Liver (tissue), 9 donors: ENCODE measurements around the gene LRP3. TPM values are rescaled to one million over a fixed set of nuclear protein-coding genes. Genes with fewer than 3 reads are reported as not detected.

Experiments used
- DNase-seq: peaks from one replicate; pipeline ENCODE4 v3.0.0-alpha.2; 2017; ENCODE audit warnings: low spot score
- H3K27ac ChIP-seq, 2 donors: one replicate each; pipeline ENCODE4 v1.7.0; 2013; ENCODE audit warnings: inconsistent platforms in 2 of 2, low read length in 2 of 2, control low read depth in 1 of 2, low read depth in 1 of 2, mild to moderate bottlenecking in 1 of 2
- H3K27me3 ChIP-seq, 4 donors: one replicate each; pipeline versions ENCODE4 v1.6.1 to v1.7.0; 2013; ENCODE audit warnings: low read length in 3 of 4, inconsistent platforms in 1 of 4, mild to moderate bottlenecking in 1 of 4, moderate library complexity in 1 of 4; ENCODE audit not compliant: control insufficient read depth in 4 of 4, insufficient read depth in 4 of 4
- H3K36me3 ChIP-seq, 4 donors: one replicate each; pipeline versions ENCODE4 v1.6.1 to v1.7.0; 2013; ENCODE audit warnings: low read length in 3 of 4, mild to moderate bottlenecking in 3 of 4, low read depth in 1 of 4, moderate library complexity in 1 of 4; ENCODE audit not compliant: control insufficient read depth in 4 of 4, insufficient read depth in 3 of 4
- H3K4me1 ChIP-seq, 4 donors: one replicate each; pipeline versions ENCODE4 v1.6.1 to v1.7.0; 2013; ENCODE audit warnings: low read length in 3 of 4, mild to moderate bottlenecking in 3 of 4, moderate library complexity in 1 of 4; ENCODE audit not compliant: control insufficient read depth in 4 of 4, insufficient read depth in 4 of 4
- H3K4me3 ChIP-seq, 3 donors: one replicate each; pipeline versions ENCODE4 v1.6.1 to v1.7.0; 2013; ENCODE audit warnings: low read length in 3 of 3, control low read depth in 1 of 3, low read depth in 1 of 3, mild to moderate bottlenecking in 1 of 3
- H3K9ac ChIP-seq, 2 donors: one replicate each; pipeline ENCODE4 v1.7.0; 2013; ENCODE audit warnings: low read length in 2 of 2, mild to moderate bottlenecking in 2 of 2, moderate library complexity in 2 of 2, control low read depth in 1 of 2, low read depth in 1 of 2
- H3K9me3 ChIP-seq, 4 donors: one replicate each; pipeline versions ENCODE4 v1.6.1 to v1.7.0; 2013; ENCODE audit warnings: low read length in 3 of 4; ENCODE audit not compliant: control insufficient read depth in 4 of 4
- EGR1 ChIP-seq, 2 donors: IDR thresholded peaks; 2 replicates each; pipeline ENCODE4 v1.6.1; 2016 to 2018; ENCODE audit warnings: antibody characterized with exemption in 2 of 2, low read depth in 2 of 2
- FOXA1 ChIP-seq: IDR thresholded peaks from 2 replicates; pipeline ENCODE4 v1.6.1; 2016; ENCODE audit warnings: antibody characterized with exemption
- FOXA2 ChIP-seq: IDR thresholded peaks from 2 replicates; pipeline ENCODE4 v1.6.1; 2016; ENCODE audit warnings: antibody characterized with exemption
- GABPA ChIP-seq, 2 donors: IDR thresholded peaks in 1 of 2; conservative IDR thresholded peaks in 1 of 2; 2 replicates each; pipeline ENCODE4 v1.6.1; 2016; ENCODE audit warnings: antibody characterized with exemption in 2 of 2, mild to moderate bottlenecking in 1 of 2, moderate library complexity in 1 of 2
- HNF4A ChIP-seq, 2 donors: conservative IDR thresholded peaks; 2 replicates each; pipeline ENCODE4 v1.6.1; 2016; ENCODE audit warnings: antibody characterized with exemption in 2 of 2, mild to moderate bottlenecking in 2 of 2
- HNF4G ChIP-seq: IDR thresholded peaks from 2 replicates; pipeline ENCODE4 v1.6.1; 2016; ENCODE audit warnings: antibody characterized with exemption
- JUND ChIP-seq, 2 donors: IDR thresholded peaks; 2 replicates each; pipeline ENCODE4 v1.6.1; 2016; ENCODE audit warnings: antibody characterized with exemption in 2 of 2
- NR2F2 ChIP-seq: IDR thresholded peaks from 2 replicates; pipeline ENCODE4 v1.6.1; 2016; ENCODE audit warnings: antibody characterized with exemption
- RAD21 ChIP-seq, 2 donors: IDR thresholded peaks; 2 replicates each; pipeline ENCODE4 v1.6.1; 2016; ENCODE audit warnings: antibody characterized with exemption in 2 of 2, mild to moderate bottlenecking in 2 of 2
- RXRA ChIP-seq, 2 donors: IDR thresholded peaks; 2 replicates each; pipeline ENCODE4 v1.6.1; 2017 to 2018; ENCODE audit warnings: antibody characterized with exemption in 2 of 2, mild to moderate bottlenecking in 1 of 2
- SP1 ChIP-seq: IDR thresholded peaks from 2 replicates; pipeline ENCODE4 v1.6.1; 2018; ENCODE audit warnings: antibody characterized with exemption, mild to moderate bottlenecking
- TAF1 ChIP-seq: conservative IDR thresholded peaks from 2 replicates; pipeline ENCODE4 v1.6.1; 2016; ENCODE audit warnings: antibody characterized with exemption, mild to moderate bottlenecking
- YY1 ChIP-seq: IDR thresholded peaks from 2 replicates; pipeline ENCODE4 v1.6.1; 2016; ENCODE audit warnings: antibody characterized with exemption, mild to moderate bottlenecking
- WGBS: extraction: QIAGEN DNeasy Blood & Tissue Kit; methylation state at CpG from one replicate; pipeline ENCODE4 v1.1.7; 2013; 5-methylcytosine and 5-hydroxymethylcytosine counted together
- polyA plus RNA-seq, 2 donors: library from polyadenylated mRNA; stranded (reverse) in 1 of 2; unstranded in 1 of 2; fragments of 200-250 nt in 1 of 2; fragments of >200 nt in 1 of 2; fragmentation: Nextera tagmentation in 1 of 2; extraction: Ambion mirVana in 1 of 2; gene quantifications; one replicate each; pipeline versions ENCODE4 v1.2.1 to v1.2.3, GENCODE V29; 2013 to 2015
- total RNA-seq, 2 donors: library from RNA; depleted of rRNA; stranded (reverse); fragments of >200 nt; gene quantifications; one replicate each; pipeline ENCODE4 v1.2.3, GENCODE V29; 2014
- TF ChIP-seq, protein P1 (sequence below): IDR thresholded peaks from 2 replicates; pipeline ENCODE4 v1.6.1; 2016; ENCODE audit warnings: antibody characterized with exemption, mild to moderate bottlenecking
- TF ChIP-seq, protein P2 (sequence below): IDR thresholded peaks from 2 replicates; pipeline ENCODE4 v1.6.1; 2016; ENCODE audit warnings: antibody characterized with exemption
- TF ChIP-seq, protein P3 (sequence below): fragments of 150-350 bp; IDR thresholded peaks from 2 replicates; pipeline ENCODE4 v1.5.1; 2017; ENCODE audit warnings: improper control_type of control experiment, low read depth, low read length; ENCODE audit not compliant: missing input control
- TF ChIP-seq, protein P4 (sequence below): IDR thresholded peaks from 2 replicates; pipeline ENCODE4 v1.6.1; 2016; ENCODE audit warnings: antibody characterized with exemption
- TF ChIP-seq, protein P5 (sequence below): IDR thresholded peaks from 2 replicates; pipeline ENCODE4 v1.6.1; 2016; ENCODE audit warnings: antibody characterized with exemption
- donor health status: healthy.
- donor health status: healthy.
- donor health status: healthy.
- donor health status: healthy.
- donor health status: healthy.

LRP3 gene
- total and polyA plus RNA-seq, 4 donors, result 2.5 to 42.3 (median 15.4) TPM

DNA sequence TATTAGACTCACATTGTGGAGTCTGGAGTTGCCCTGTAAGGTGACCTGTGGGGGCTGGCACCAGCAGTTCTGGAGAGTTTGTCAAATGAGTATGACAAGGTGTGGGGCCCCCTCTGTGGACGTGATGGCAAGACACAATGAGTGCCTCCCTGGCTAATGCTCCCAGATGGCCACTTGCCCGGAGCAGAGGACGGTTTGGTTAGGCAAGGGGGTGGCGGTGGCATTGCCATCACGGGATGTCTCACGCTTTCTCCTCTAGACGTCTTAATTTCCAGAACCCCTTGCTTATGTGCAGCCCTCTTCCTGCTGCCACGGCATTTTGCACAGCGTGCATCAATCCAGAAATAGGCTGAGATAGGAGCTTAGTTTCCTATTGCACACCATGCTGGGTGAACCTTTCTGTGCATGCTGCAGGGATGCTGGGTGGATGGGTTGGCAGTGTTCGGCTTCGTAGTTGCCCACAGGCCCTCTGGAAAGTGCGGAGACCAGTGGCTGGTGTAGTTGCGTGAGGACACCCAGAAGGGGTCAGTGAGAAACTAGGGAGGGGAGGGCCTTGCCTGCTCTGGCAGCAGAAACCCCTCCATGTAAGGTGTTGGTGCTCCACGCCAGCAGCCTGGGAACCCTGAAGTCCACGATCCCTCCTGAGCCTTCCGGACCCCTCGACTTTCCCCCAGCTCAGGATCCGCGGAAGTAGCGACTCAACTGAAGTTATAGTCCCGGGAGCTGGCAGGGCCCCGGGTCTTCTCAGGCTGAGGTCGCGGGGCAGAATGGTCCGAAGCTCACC, 18.1 kb upstream of the LRP3 start:
- Histone ChIP-seq H3K36me3 (no peaks in the 10 kb centered on the region), H3K9ac (peak overlapping the region; percentile 57 to 70), H3K4me3 (peak overlapping the region; percentile 55 to 82 (median 61)), H3K27me3 (no peaks in the 10 kb centered on the region), H3K4me1 (peaks cover 2 to 31% (median 24%) of the 10 kb centered on the region in 4 donors), H3K9me3 (no peaks in the 10 kb centered on the region), H3K27ac (peak overlapping the region; percentile 72 to 87)
- no peak for DNase-seq
- 7% methylated on average over 25 of the region's 25 CpGs for WGBS
- TF ChIP-seq HNF4A (conservative IDR thresholded peaks at IDR 0.05) (peak in 1 of 2 donors; percentile 19), YY1 (no peak), RXRA (IDR thresholded peaks at IDR 0.05) (peak in 1 of 2 donors; percentile 17), NR2F2 (no peak)
- TF ChIP-seq, protein P1, sequence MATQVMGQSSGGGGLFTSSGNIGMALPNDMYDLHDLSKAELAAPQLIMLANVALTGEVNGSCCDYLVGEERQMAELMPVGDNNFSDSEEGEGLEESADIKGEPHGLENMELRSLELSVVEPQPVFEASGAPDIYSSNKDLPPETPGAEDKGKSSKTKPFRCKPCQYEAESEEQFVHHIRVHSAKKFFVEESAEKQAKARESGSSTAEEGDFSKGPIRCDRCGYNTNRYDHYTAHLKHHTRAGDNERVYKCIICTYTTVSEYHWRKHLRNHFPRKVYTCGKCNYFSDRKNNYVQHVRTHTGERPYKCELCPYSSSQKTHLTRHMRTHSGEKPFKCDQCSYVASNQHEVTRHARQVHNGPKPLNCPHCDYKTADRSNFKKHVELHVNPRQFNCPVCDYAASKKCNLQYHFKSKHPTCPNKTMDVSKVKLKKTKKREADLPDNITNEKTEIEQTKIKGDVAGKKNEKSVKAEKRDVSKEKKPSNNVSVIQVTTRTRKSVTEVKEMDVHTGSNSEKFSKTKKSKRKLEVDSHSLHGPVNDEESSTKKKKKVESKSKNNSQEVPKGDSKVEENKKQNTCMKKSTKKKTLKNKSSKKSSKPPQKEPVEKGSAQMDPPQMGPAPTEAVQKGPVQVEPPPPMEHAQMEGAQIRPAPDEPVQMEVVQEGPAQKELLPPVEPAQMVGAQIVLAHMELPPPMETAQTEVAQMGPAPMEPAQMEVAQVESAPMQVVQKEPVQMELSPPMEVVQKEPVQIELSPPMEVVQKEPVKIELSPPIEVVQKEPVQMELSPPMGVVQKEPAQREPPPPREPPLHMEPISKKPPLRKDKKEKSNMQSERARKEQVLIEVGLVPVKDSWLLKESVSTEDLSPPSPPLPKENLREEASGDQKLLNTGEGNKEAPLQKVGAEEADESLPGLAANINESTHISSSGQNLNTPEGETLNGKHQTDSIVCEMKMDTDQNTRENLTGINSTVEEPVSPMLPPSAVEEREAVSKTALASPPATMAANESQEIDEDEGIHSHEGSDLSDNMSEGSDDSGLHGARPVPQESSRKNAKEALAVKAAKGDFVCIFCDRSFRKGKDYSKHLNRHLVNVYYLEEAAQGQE, result no peak

DNA sequence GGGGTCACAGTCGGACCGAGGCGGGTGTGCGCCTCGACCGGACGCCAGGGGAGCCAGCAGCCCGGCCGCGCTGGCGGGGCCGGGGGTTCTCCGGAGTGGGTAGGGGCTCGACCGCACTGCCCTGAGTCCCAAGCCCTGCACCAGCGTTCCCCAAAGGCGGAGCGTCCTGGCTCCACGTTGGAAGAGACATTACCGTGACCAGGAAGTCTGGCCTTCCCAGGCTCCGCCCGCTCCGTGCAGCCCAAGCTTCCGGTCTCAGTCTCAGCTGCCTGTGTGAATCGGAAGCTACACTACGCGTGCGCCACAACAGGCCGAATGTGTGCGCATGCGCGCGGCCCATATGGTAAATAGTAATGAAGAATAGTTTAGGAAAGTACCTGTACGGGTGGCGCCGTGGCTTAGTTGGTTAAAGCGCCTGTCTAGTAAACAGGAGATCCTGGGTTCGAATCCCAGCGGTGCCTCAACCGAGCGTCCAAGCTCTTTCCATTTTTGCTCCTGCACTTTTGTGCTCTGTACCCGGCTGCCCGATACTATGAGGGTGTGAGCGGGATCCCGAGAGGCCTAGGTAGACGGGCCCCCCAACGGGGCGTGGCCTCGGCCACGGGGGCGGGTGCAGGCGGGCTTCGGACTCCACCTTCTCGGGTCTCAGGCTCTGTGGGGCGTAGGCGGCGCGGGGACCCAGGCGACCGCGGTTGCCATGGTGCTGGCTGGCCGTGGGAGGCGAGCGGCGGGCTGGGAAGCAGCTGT, 17.3 kb upstream of the LRP3 start:
- H3K4me3 ChIP-seq, result peak overlapping the region; percentile 55 to 82 (median 61)
- H3K9ac ChIP-seq, result peak overlapping the region; percentile 57 to 70
- TF ChIP-seq TAF1, result peak; percentile 54
- TF ChIP-seq, protein P2, sequence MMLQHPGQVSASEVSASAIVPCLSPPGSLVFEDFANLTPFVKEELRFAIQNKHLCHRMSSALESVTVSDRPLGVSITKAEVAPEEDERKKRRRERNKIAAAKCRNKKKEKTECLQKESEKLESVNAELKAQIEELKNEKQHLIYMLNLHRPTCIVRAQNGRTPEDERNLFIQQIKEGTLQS, result peak; percentile 100
- TF ChIP-seq, protein P3, sequence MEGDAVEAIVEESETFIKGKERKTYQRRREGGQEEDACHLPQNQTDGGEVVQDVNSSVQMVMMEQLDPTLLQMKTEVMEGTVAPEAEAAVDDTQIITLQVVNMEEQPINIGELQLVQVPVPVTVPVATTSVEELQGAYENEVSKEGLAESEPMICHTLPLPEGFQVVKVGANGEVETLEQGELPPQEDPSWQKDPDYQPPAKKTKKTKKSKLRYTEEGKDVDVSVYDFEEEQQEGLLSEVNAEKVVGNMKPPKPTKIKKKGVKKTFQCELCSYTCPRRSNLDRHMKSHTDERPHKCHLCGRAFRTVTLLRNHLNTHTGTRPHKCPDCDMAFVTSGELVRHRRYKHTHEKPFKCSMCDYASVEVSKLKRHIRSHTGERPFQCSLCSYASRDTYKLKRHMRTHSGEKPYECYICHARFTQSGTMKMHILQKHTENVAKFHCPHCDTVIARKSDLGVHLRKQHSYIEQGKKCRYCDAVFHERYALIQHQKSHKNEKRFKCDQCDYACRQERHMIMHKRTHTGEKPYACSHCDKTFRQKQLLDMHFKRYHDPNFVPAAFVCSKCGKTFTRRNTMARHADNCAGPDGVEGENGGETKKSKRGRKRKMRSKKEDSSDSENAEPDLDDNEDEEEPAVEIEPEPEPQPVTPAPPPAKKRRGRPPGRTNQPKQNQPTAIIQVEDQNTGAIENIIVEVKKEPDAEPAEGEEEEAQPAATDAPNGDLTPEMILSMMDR, result no peak
- TF ChIP-seq, protein P4, sequence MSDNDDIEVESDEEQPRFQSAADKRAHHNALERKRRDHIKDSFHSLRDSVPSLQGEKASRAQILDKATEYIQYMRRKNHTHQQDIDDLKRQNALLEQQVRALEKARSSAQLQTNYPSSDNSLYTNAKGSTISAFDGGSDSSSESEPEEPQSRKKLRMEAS, result peak; percentile 93
- peak; percentile 34 for TF ChIP-seq FOXA2
- TF ChIP-seq SP1, result peak; percentile 71
- TF ChIP-seq, protein P5, sequence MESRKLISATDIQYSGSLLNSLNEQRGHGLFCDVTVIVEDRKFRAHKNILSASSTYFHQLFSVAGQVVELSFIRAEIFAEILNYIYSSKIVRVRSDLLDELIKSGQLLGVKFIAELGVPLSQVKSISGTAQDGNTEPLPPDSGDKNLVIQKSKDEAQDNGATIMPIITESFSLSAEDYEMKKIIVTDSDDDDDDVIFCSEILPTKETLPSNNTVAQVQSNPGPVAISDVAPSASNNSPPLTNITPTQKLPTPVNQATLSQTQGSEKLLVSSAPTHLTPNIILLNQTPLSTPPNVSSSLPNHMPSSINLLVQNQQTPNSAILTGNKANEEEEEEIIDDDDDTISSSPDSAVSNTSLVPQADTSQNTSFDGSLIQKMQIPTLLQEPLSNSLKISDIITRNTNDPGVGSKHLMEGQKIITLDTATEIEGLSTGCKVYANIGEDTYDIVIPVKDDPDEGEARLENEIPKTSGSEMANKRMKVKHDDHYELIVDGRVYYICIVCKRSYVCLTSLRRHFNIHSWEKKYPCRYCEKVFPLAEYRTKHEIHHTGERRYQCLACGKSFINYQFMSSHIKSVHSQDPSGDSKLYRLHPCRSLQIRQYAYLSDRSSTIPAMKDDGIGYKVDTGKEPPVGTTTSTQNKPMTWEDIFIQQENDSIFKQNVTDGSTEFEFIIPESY, result peak; percentile 68
- peak; percentile 73 to 90 for TF ChIP-seq GABPA (IDR thresholded peaks at IDR 0.05 in 1 of 2, conservative IDR thresholded peaks at IDR 0.05 in 1 of 2)
- peak in 1 of 2 donors; percentile 32 for TF ChIP-seq HNF4A (conservative IDR thresholded peaks at IDR 0.05)
- TF ChIP-seq, protein P1, result peak; percentile 90
- TF ChIP-seq NR2F2, result peak; percentile 12
- TF ChIP-seq FOXA1, result peak; percentile 39
- peak; percentile 16 to 25 for TF ChIP-seq RXRA (IDR thresholded peaks at IDR 0.05)
- no peak for TF ChIP-seq JUND (IDR thresholded peaks at IDR 0.05)
- peak; percentile 86 to 93 for TF ChIP-seq EGR1 (IDR thresholded peaks at IDR 0.05; ENCODE audit: low read depth in 2 of 2)
- TF ChIP-seq YY1, result peak; percentile 81
- no peak for TF ChIP-seq HNF4G
- TF ChIP-seq RAD21 (IDR thresholded peaks at IDR 0.05), result no peak
- H3K36me3 ChIP-seq, result no peaks in the 10 kb centered on the region
- peaks cover 2 to 31% (median 24%) of the 10 kb centered on the region in 4 donors for H3K4me1 ChIP-seq
- peak overlapping the region; percentile 72 to 87 for H3K27ac ChIP-seq
- H3K9me3 ChIP-seq, result no peaks in the 10 kb centered on the region
- WGBS, result under 1% methylated on average over 65 of the region's 65 CpGs
- no peaks in the 10 kb centered on the region for H3K27me3 ChIP-seq
- DNase-seq, result peak; percentile 99
